ENCODE data around the gene PSMD11. TPM values are rescaled to one million over a fixed set of nuclear protein-coding genes. Genes with fewer than 3 reads are reported as not detected.

PSMD11 gene
- total and polyA plus RNA-seq, 10 donors, result 28.0 to 84.8 (median 47.3) TPM

- WGBS, 5 donors, result 30 to 49% (median 38%) methylated on average over 4 of the region's 4 CpGs
- TF ChIP-seq POLR2A (IDR thresholded peaks at IDR 0.05) (no peak), CTCF (IDR thresholded peaks at IDR 0.05 in 8 of 11, conservative IDR thresholded peaks at IDR 0.05 in 3 of 11) (no peak), POLR2AphosphoS5 (IDR thresholded peaks at IDR 0.05) (no peak)
- H3K4me1 ChIP-seq, result peaks cover 7 to 99% (median 38%) of the 10 kb centered on the region in 6 donors
- intact Hi-C loops (cut with DNase I; ENCODE audit: low total_unique reads), result no loop called here
- no peak for DNase-seq
- H3K36me3 ChIP-seq, result no peaks in the 10 kb centered on the region
- peaks cover 0 to 4% (median 0%) of the 10 kb centered on the region in 7 donors for H3K27me3 ChIP-seq (replicated peaks in 1 of 7)
- H3K4me3 ChIP-seq, result no peak overlapping the region
- no peaks in the 10 kb centered on the region for H3K9me3 ChIP-seq
- peak overlapping the region in 4 of 8 donors; percentile 81 to 88 (median 85) for H3K27ac ChIP-seq
Observed at GRCh38 chr17:32525122-32525521, 80.8 kb downstream of the PSMD11 start.

DNA sequence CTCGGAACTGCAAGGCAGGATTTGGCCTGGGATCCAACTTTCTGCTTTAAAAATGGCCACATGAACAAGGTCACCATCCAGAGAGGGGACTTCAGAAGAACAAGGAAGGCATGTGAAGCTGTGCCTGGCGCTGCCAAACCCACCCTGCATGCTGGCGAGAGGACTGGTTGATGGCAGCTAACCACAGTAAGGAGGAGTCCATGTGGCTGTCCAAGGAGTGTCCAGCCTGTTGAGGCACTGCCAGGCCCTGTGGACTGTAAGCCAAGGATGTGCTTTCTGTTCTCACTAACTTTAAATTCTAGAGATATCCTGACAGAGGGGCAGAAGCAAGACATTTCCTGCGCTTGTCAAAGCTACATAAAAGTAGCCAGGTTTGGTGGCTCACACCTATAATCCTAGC is 82.8 kb downstream of the PSMD11 start:
- Histone ChIP-seq H3K27me3 (replicated peaks in 1 of 7) (no peaks in the 10 kb centered on the region), H3K4me1 (peaks cover 0 to 79% (median 24%) of the 10 kb centered on the region in 6 donors), H3K4me3 (no peak overlapping the region), H3K9me3 (no peaks in the 10 kb centered on the region), H3K36me3 (no peaks in the 10 kb centered on the region), H3K27ac (peak overlapping the region in 2 of 8 donors; percentile 5 to 11)
- intact Hi-C loops (cut with DNase I; ENCODE audit: low total_unique reads), result no loop called here
- TF ChIP-seq POLR2A (IDR thresholded peaks at IDR 0.05) (no peak), CTCF (IDR thresholded peaks at IDR 0.05 in 8 of 11, conservative IDR thresholded peaks at IDR 0.05 in 3 of 11) (no peak), POLR2AphosphoS5 (IDR thresholded peaks at IDR 0.05) (no peak)
- DNase-seq, result no peak
- 90 to 98% (median 94%) methylated on average over 4 of the region's 4 CpGs for WGBS, 5 donors

GRCh38 chr17:32528825-32529224 is 84.5 kb downstream of the PSMD11 start:
- no peaks in the 10 kb centered on the region for H3K36me3 ChIP-seq
- H3K4me1 ChIP-seq, result peaks cover 0 to 62% (median 18%) of the 10 kb centered on the region in 6 donors
- DNase-seq, result no peak
- no peaks in the 10 kb centered on the region for H3K27me3 ChIP-seq (replicated peaks in 1 of 7)
- H3K9me3 ChIP-seq, result no peaks in the 10 kb centered on the region
- 56 to 85% (median 69%) methylated on average over 7 of the region's 7 CpGs for WGBS, 5 donors
- H3K4me3 ChIP-seq, result no peak overlapping the region
- intact Hi-C loops (cut with DNase I; ENCODE audit: low total_unique reads), result no loop called here
- H3K27ac ChIP-seq, result peak overlapping the region in 3 of 8 donors; percentile 66 to 76 (median 75)
- TF ChIP-seq POLR2AphosphoS5 (IDR thresholded peaks at IDR 0.05) (no peak), POLR2A (IDR thresholded peaks at IDR 0.05) (no peak), CTCF (IDR thresholded peaks at IDR 0.05 in 8 of 11, conservative IDR thresholded peaks at IDR 0.05 in 3 of 11) (no peak)

GRCh38 chr17:32529604-32530003 is 85.3 kb downstream of the PSMD11 start:
- intact Hi-C loops (cut with DNase I; ENCODE audit: low total_unique reads), result no loop called here
- no peak overlapping the region for H3K4me3 ChIP-seq
- H3K4me1 ChIP-seq, result peaks cover 0 to 54% (median 14%) of the 10 kb centered on the region in 6 donors
- no peak for DNase-seq
- no peaks in the 10 kb centered on the region for H3K27me3 ChIP-seq (replicated peaks in 1 of 7)
- H3K36me3 ChIP-seq, result no peaks in the 10 kb centered on the region
- H3K9me3 ChIP-seq, result no peaks in the 10 kb centered on the region
- TF ChIP-seq POLR2AphosphoS5 (IDR thresholded peaks at IDR 0.05) (no peak), POLR2A (IDR thresholded peaks at IDR 0.05) (no peak), CTCF (IDR thresholded peaks at IDR 0.05 in 8 of 11, conservative IDR thresholded peaks at IDR 0.05 in 3 of 11) (no peak)
- H3K27ac ChIP-seq, result peak overlapping the region in 4 of 8 donors; percentile 8 to 76 (median 70)
- 78 to 90% (median 80%) methylated on average over 10 of the region's 10 CpGs for WGBS, 5 donors

Small RNA genes within 50 kb of the gene (small RNA-seq; reads per million reads assigned to genes)
- gene AC005899.2, result 0 reads per million in 4 donors
- gene AC005899.6, result 0 reads per million in 4 donors
- gene RF00019, result 0 reads per million in 4 donors

Other genes starting within 250 kb of the PSMD11 start
- under 1 TPM in 5 of 7 donors, not detected in 2; 0.07 to 0.72 (median 0.32) TPM for gene RHBDL3, start 178.7 kb upstream of the PSMD11 start, total RNA-seq
- under 1 TPM in 2 of 3 donors, not detected in 1; 0.06 TPM for gene RHBDL3, start 178.7 kb upstream of the PSMD11 start, polyA plus RNA-seq
- 10 to 100 TPM in 6 of 7 donors, 1 to 10 TPM in 1; 9.3 to 18.1 (median 14.4) TPM for gene C17orf75, start 102.3 kb upstream of the PSMD11 start, total RNA-seq
- 10 to 100 TPM; 13.1 to 25.8 (median 17.9) TPM for gene C17orf75, start 102.3 kb upstream of the PSMD11 start, polyA plus RNA-seq
- gene ZNF207, start 94.4 kb upstream of the PSMD11 start, total RNA-seq, result 100 to 1,000 TPM; 187 to 300 (median 215) TPM
- gene ZNF207, start 94.4 kb upstream of the PSMD11 start, polyA plus RNA-seq, result 10 to 100 TPM; 38.9 to 58.0 (median 48.8) TPM
- 10 to 100 TPM; 13.0 to 28.2 (median 20.3) TPM for gene CDK5R1, start 42.5 kb downstream of the PSMD11 start, total RNA-seq
- gene CDK5R1, start 42.5 kb downstream of the PSMD11 start, polyA plus RNA-seq, result 10 to 100 TPM; 13.5 to 26.3 (median 13.6) TPM

Measured in spleen (tissue), 11 donors.